NOMO-1 treated with DMSO at 0.1 percent for 48 hours (cell line): ENCODE results near the gene ZNF366.

Source experiments
- DNase-seq: peaks from one replicate; lab custom pipeline; 2025; ENCODE audit not compliant: unreplicated experiment; lab: John Stamatoyannopoulos, UW

The ZNF366 gene

DNA sequence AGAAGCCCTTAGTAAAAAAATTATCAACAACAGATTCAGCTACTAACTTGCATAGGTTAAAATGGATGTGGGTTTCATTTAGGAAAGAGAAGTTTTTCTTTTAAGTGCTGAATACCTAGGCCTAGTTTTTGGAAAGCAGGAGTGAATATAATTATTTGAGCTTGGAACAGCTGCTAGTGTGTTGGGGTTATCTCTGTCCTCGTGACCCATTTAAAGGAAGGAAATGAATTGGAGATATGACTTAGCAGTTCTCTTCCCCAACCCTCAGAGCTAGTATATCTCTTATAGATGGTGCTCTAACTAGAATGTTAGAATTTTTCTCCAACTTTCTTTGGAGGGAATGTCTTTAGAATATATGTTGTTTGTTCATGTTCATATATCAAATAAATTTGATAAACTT, 38.6 kb downstream of the ZNF366 start:
- DNase-seq, result peak; percentile 53

DNA sequence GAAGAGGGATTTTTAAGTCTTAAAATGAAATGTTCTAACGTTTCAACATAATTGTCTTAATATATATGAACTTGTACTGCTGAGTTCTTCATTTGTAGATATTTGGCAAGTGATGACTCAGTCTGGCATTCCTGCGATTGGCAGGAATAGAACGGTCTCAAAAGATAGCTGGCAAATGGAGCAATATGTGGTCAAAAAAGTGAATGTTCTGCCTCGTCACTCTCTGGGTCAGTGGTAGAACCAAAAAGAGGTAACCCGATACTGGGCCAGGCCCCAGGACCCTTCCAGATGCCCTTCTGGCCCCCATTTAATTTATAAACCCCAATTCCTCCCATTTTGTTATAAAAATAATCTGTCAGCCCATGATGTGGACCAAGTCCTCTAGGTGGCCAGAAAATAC, 39.2 kb downstream of the ZNF366 start:
- DNase-seq, result peak; percentile 75

DNA sequence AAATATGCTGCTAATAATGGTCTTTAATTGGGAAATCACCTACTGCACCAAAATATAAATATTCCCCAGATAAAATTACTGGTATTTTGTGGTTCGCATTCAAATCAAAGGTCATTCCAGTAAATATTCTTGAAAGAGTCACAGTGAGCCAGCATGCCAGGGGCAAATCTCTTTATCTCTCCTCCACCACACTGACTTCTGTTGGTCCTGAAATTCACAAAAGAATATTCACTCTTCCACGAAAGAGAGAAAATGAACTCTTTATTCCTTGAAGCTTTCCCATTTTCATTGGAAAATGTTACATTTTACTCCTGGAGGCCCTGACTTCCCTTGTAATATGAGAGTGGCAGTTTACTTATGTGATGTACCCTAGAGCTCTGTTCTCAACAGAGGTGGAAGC, 39.7 kb downstream of the ZNF366 start:
- DNase-seq, result no peak

DNA sequence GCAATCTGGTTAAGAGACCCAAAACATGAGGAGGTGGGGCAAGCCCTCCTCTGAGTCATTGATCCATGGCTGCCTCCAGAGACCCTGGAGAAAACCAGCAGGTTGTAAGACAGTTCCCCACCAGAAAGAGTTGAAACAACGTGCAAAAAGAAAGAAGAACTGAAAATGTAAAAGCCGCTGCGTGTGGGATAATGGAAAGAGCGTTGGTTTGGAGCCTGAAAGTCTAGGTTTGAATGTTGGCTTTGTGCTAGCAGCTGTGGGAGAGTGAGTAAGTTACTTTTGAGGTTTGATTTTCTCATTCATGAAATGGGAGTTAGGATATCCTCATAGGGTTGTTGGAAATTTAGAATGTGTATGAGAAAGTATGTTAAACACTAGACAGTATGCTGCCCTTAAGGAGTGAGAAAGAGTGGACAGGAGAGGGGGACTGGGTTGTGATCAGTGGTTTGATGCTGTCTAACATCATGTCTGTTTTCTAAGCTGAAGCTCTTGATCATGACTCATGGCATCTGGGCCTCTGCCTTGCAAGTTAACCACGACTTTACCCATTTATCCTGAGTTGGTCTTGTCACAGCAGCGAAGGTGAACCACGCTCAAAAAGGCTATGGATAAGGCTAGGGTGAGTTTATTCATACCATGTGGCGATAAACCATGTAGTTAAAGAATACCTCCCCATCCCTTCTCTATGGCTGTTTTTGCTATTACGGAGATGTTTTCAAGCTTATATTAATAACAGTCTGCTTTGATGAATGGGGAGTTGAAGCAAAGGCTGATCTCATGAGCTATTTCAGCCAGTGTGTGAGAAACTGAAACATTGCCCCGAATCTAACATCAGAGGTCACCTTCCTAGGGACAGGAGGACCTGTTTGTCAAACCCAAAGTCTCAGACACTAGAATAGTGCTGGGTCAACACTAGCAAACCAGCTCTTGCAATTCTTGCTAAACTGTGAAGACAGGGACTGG, 41.3 kb downstream of the ZNF366 start:
- DNase-seq, result peak; percentile 80

DNA sequence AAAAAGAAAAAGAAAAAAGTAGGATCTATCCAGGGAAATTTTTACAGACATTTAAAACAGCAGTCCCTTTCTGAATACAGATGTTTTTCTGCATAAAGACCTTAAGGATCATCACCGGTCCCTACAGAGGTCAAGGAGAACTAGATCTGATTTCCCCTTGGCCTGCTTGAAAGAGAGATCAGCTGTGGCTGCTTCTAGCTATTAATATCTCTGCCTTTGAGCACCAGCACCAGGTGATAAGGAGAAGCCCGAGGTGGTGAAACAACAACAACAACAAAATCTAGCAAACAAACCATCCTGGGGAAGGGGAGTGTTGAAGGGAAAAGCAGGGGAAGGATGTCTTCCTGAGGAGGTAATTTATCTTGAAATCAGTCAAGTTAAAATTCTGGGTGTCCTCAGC, 42.1 kb downstream of the ZNF366 start:
- no peak for DNase-seq

DNA sequence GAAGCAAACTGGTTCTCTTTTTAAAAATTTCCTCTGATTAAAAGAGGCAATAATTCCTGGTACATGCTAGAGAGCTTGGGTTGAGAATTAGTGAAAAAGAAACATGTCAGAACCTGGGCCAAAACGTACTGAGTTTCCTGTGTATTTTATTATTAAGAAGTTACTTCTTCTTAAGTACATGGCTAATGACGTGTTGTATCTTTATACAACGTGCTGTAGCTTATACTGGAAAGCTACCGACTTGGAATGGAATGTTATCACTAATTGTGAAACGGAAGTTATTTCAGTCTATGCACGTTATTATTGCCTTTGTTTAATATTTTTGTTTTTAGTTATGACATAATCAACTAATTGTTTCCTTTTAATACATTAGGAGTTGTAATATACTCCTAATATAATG, 43.1 kb downstream of the ZNF366 start:
- DNase-seq, result no peak

DNA sequence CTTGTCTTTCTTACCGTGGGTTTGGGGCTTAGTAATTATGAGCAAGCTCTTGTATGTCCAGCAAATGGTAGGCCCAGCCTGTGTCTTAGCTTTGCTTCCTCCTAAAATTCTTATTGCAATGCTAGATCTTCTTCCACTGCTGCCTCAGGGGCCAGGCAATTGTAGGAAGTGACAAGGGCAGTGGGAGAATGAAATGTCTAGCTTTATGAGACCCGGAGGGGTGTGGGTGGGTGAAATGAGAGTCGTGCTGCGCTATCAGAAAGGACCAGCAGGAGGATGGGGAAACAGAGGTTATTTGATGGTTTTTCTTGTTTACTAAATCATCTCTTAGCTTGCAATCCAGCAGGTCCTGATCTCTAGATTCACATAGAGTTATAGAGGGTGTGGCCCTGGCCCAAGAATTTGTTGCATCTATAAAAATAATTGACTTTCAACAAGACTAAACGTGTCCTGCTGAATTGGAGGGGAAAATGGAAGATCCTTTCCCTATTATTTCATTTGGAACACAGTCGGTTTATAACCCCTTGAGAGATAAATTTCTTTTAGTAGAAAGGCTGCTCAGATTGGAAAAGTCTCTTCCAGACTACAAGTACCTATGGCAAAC, 43.7 kb downstream of the ZNF366 start:
- peak; percentile 12 for DNase-seq

DNA sequence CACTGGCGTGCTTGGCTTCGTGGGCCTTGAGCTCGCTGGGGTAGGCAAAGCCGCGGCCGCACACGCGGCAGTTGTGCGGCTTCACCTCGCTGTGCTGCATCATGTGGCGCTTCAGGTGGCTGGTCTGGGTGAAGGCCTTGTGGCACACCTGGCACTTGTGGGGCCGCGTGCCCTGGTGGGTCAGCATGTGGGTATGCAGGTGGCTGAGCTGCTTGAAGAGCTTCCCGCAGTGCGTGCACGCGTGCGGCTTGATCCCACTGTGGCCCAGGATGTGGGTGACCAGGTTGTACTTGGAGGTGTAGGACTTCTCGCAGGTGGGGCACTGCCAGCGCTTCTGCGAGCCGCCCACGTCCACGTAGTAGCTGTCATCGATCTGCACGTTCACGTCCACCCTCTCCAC, 46.8 kb downstream of the ZNF366 start:
- no peak for DNase-seq

DNA sequence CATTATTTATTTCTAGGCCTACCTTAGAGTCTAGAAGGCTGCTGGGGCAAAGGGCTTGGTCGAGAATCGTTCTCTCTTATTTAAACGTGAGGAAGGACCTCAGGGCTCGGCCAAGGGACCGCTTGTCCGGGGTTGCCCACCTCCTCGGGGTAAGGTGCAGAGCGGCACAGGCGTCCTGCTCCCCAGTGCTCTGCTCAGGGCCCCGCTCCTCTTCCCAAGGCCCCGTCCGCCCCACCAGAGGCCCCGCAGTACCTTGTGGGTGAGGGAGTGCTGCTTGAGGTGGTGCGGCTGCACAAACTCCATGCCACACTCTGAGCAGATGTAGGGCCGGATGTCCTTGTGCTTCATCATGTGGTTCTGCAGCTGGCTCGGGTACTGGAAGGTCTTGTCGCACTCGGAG, 47.3 kb downstream of the ZNF366 start:
- DNase-seq, result no peak

DNA sequence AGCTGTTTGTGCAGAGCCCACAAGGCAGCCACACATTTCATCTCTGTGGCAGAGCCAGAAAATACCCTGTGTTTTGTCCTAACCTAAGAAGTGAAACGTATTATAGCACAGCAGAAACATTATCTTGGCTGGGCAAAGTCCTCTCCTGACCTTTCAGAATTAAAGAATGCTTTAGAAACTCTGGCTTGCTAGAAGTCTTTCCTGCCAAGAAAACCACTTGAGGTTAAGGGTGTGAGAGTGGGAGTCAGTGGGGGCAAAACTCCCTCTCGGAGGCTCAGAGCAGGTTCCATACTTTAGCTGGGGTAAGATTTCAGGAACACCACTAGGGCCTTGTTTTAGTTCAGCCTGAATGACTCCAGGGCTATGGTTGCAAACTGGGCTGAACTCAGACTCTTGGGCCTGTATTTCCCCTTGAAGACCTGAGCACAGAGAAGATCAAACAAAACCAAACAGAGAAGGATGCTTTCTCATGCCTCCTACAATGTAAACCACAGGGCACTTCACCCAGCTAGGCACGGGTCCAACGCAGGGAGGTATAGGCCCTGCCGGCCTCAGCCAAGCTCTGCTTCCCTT, 48.0 kb downstream of the ZNF366 start:
- DNase-seq, result no peak

DNA sequence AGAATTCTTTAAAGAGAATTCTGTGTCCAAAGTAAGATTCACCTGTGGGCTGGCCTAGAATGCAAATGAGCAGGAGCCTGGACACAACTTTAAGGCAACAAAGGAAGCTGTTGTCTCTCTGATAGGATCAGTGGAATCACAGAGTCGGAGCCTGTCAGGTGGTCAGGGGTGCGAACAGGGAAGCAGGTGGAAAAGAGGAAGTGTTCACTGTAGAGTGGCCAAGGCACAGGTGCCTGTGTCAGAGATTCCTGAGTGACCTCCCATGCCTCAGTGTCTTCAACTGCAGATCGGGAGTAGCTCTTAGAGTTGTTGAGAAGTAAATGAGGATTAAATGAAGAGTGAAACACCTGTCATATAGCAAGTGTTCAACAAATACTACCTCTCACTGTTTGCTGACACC, 48.8 kb downstream of the ZNF366 start:
- DNase-seq, result no peak

DNA sequence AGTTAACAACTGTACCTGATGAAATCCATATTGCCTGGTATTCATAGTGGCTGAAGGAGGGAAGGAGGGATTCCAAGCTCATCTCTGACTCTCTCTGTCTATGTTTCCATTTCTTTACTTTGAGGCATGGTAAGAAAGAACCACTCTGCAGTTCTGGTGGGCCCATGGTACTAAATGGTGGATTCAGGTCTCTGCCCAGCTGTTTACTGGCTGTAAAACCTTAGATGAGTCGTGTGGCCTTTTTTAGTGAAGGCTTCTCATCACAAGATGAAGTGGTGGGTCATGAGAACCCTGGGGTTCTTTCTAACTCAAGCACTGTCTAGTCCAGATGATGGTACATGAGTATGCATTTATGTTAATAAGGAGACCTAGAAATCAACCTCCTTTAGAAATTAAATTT, 49.7 kb downstream of the ZNF366 start:
- DNase-seq, result no peak

DNA sequence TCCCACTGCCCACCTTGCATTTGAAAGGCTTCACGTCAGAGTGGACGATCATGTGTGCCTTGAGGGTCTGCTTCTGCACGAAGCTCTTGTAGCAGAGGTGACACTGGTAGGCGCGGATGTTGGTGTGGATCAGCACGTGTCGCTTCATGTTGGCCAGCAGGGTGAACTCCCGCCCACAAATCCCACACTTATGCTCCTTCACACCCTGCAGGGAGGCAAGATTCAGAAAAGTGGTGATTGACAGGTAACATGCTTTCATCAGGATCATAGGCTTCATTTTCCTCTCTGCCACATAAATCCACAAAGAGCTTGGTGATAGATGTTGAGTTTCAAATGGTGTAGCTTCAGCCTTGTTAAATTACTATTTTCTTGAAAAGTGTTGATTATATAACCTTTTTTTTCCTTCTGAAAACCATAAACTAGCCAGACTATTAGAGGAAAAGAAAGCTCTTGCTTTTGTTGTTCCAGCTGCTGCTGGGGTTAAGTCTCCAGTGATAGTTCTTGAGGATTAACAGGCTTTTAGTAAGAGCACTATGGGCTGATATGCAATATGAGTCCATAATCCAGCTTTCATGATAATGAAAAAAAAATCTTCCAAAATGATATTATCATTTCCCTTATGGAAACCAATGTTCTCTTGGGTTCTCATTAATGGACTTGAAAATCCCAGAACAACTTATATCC, 50.7 kb downstream of the ZNF366 start:
- DNase-seq, result no peak

DNA sequence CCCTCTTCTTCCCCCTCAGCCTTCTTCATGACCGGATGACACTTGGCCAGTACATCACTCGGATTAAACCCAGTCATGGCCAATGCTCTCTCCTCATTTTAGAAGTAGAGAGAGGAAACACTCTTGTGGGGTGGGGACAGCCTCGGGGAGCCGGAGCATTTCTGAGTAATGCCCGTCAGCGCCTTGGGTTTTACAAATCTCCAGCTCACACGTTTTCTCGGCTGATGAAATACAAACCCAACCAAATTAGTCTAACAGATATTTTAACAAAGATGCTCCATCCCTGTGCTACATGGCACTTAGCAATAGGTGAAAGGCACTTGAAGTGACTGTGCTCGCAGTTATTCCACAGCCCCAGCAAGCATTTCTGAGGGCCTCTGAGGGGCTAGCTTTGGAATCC, 51.7 kb downstream of the ZNF366 start:
- no peak for DNase-seq

DNA sequence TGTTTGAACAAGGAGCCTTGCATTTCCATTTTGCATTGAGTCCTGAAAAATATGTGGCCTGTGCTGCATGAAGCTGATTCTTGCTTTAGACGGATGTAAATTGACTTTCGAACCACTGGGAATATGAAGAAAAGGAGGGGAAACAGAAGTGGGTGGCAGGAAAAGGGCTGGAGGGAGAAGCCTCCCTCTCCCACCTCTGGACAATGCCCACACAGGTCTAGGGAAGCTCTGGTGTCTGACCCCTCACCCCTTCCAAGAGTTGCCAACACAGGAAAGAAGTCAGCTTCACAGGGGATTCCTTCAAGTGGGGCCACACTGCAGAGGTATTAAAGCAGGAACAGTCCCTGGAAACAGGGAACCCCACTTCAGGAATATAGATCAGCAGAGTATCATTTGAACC, 52.2 kb downstream of the ZNF366 start:
- DNase-seq, result no peak

DNA sequence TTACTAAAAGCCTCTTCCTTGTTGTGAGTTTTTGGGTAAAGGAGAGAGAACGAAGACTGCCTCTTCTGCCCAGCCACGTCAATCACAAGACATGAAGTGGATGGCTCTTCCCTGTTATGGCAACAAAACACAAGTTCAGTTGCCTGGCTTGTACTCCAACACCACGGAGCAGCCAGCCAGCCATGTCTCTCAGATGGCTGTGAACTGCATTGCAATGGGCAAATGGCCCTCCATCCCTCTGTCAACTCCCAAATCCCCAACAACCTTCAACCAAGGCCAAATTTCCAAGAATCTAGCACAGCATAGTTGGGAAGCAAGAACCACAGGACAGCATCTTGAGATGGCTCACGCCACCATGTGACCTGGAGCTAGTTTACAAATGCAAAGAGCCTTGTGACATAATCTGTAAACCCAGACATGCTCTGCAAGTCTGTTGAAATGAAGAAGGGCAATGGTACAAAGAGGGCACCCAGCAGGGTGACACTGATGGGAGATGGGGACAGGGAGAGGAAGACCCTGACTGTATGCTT, 53.9 kb downstream of the ZNF366 start:
- no peak for DNase-seq

DNA sequence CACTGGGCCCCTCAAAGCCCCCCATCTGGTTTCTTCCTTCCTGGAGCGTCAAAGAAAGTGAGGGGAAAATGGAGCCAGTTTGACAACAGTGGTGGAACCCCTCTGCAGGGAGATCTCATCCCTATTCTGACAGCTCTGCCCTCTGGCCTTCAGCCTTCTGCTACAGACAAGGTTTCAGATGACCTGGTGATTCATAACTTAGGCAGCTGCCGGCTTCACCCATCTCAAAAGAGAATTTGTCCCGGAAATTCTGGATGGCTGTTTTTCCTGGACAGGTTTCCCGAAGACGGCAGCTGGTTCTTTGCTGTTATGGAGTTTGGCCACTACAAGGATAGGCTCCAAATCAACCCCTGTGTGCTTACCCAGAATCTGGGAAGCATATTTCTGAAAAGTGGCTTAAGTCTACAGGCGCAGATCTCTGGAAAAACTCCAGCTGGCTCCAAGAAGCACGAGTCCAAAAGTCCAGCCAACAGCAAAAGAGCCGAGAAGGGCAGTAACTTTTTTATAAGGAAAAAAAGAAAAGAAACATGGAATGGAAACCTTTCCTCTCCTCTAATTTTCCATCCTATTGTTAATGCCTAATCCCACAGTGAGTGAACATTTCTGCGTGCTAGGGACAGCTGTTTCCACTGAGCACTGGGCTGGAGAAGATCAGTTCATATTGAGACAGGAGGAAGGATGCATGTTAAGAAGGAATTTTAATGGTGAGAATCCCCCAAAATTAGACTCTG, 54.5 kb downstream of the ZNF366 start:
- no peak for DNase-seq

DNA sequence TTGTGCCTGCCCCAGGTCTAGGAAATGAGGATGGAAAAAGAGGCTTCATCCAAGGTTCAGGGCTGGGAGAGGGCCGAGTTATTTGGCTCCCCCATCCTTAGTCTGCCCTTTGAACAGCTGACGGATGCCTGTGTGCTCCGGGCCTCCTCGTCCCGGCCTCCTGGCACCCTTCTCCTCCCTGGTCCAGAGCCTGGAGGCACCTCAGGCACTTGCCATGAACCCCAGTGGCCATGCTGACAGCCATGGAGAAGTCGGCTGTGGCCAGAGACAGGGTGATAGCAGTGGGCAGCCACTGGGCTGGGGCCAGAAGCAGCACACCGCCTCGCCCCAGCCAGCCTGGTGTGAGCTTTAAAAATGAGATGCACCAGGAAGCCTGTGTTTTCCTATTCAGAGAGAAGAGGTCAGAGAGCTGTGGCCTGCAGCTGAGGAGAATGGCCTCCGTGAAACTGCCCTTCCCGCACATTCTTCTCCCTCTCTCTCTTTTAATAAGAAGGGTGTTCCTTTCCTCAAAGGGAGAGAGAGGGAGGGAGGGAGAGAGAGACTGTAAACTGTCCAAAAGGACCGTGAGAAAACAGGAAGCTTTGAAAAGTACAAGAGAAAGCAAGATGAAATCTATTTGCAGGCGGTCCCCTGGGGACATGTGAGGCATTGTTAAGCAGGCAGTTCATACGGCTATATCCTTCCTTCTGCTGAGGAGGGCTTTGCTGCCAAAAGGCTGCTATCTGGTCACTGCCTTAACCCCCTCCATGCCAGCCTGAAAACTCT, 55.3 kb downstream of the ZNF366 start:
- peak; percentile 22 for DNase-seq

DNA sequence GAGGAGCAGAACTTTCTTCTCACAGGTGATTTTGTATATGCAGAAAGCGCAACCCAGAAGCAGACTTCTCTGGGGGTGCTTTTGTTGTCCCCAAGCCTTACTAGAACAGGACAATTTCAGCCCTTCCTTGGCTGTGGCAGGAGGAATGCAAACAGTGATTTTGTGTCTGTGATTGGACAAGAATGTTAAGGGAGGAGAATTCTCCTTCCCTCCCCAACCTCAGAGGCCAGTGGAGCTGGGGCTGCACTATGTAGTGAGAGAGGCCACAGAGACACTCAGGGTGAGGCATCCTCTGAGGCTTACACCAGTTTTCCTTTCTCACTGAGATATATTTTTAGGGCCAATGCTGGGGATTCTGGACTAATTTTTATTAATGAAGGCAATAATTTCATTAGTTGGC, 58.8 kb downstream of the ZNF366 start:
- no peak for DNase-seq

DNA sequence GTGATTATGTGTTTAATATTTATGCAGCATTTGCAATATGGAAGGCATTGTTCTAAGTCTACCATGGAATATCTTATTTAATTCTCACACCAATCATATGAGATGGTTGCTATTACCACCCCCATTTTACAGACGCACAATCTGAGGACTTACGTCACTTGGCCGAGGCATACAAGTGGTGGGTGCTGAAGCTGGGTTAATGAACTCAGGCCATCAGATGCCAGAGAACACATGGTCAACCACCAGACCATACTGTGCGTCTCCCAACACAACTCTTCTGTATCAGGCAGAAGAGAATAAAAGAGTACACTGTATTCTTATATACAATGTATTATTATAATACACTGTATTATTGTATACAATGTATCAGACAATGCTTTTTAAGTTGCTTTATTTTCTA, 59.5 kb downstream of the ZNF366 start:
- no peak for DNase-seq
